CD14-positive monocyte (primary cell): ENCODE measurements around the gene FAM229B. TPM values are rescaled to one million over a fixed set of nuclear protein-coding genes. Genes with fewer than 3 reads are reported as not detected.

ENCODE experiments used
- DNase-seq, 3 donors: peaks; one replicate each; pipeline ENCODE4 v3.0.0-alpha.2; 2011 to 2022
- H2AFZ ChIP-seq: 2 replicates; pipeline ENCODE4 v1.6.0; 2012; ENCODE audit warnings: mild to moderate bottlenecking, low read depth, low read length, inconsistent platforms; ENCODE audit not compliant: insufficient read depth, poor library complexity, severe bottlenecking
- H3K27ac ChIP-seq, 2 donors: 1 replicate in 1 of 2; 2 replicates in 1 of 2; pipeline ENCODE4 v1.5.1; 2012 to 2013; ENCODE audit warnings: low read length in 2 of 2, control low read depth in 1 of 2, inconsistent platforms in 1 of 2, low read depth in 1 of 2, mild to moderate bottlenecking in 1 of 2
- H3K27me3 ChIP-seq, 2 donors: one replicate each; pipeline versions ENCODE4 v1.6.0 to v1.6.1; 2011 to 2013; ENCODE audit warnings: low read length in 2 of 2; ENCODE audit not compliant: control insufficient read depth in 2 of 2, insufficient read depth in 2 of 2
- H3K36me3 ChIP-seq, 2 donors: replicated peaks in 1 of 2; 1 replicate in 1 of 2; 2 replicates in 1 of 2; pipeline versions ENCODE4 v1.5.1 to v1.6.1; 2012 to 2013; ENCODE audit warnings: low read length in 2 of 2, control low read depth in 1 of 2, inconsistent platforms in 1 of 2, mild to moderate bottlenecking in 1 of 2; ENCODE audit not compliant: insufficient read depth in 2 of 2, control insufficient read depth in 1 of 2
- H3K4me1 ChIP-seq, 2 donors: 1 replicate in 1 of 2; 2 replicates in 1 of 2; pipeline versions ENCODE4 v1.5.1 to v1.6.1; 2012 to 2013; ENCODE audit warnings: low read length in 2 of 2, control low read depth in 1 of 2, inconsistent platforms in 1 of 2, mild to moderate bottlenecking in 1 of 2, moderate library complexity in 1 of 2; ENCODE audit not compliant: insufficient read depth in 2 of 2, control insufficient read depth in 1 of 2
- H3K4me2 ChIP-seq: replicated peaks from 2 replicates; pipeline ENCODE3; 2012; ENCODE audit warnings: low read length, moderate library complexity, mild to moderate bottlenecking; ENCODE audit not compliant: poor library complexity, severe bottlenecking; ENCODE audit errors: extremely low read depth
- H3K4me3 ChIP-seq, 3 experiments: fragments of 200-600 bp in 1 of 3; sonication (generic) in 1 of 3; replicated peaks in 1 of 3; 1 replicate in 2 of 3; 2 replicates in 1 of 3; pipeline ENCODE4 v1.5.1; 2011 to 2013; ENCODE audit warnings: low read length in 3 of 3, mild to moderate bottlenecking in 3 of 3, control low read depth in 2 of 3, low read depth in 2 of 3, inconsistent platforms in 1 of 3, moderate library complexity in 1 of 3
- H3K79me2 ChIP-seq: 2 replicates; pipeline ENCODE4 v1.6.0; 2012; ENCODE audit warnings: mild to moderate bottlenecking, control low read depth, inconsistent platforms, low read length, moderate library complexity; ENCODE audit not compliant: insufficient read depth
- H3K9ac ChIP-seq: 2 replicates; pipeline ENCODE4 v1.6.0; 2017; ENCODE audit warnings: low read length, mild to moderate bottlenecking; ENCODE audit not compliant: insufficient read depth, poor library complexity, severe bottlenecking
- H3K9me3 ChIP-seq, 2 donors: replicated peaks in 1 of 2; 1 replicate in 1 of 2; 2 replicates in 1 of 2; pipeline versions ENCODE4 v1.5.1 to v1.6.1; 2012 to 2013; ENCODE audit warnings: low read length in 2 of 2, control low read depth in 1 of 2; ENCODE audit not compliant: control insufficient read depth in 1 of 2, insufficient read depth in 1 of 2
- H4K20me1 ChIP-seq: 2 replicates; pipeline ENCODE4 v1.6.0; 2012; ENCODE audit warnings: mild to moderate bottlenecking, low read length, control low read depth, moderate library complexity; ENCODE audit not compliant: insufficient read depth
- H3K27ac Mint-ChIP-seq, 7 donors: one replicate each; pipeline ENCODE4 v1.8.0; 2020; ENCODE audit warnings: mild to moderate bottlenecking in 7 of 7, mixed read lengths in 7 of 7, moderate library complexity in 6 of 7, inconsistent platforms in 2 of 7
- H3K27me3 Mint-ChIP-seq, 3 donors: one replicate each; pipeline ENCODE4 v1.8.0; 2021 to 2022; ENCODE audit warnings: low read depth in 3 of 3, mild to moderate bottlenecking in 3 of 3, mixed read lengths in 3 of 3, moderate library complexity in 3 of 3, inconsistent platforms in 1 of 3
- H3K36me3 Mint-ChIP-seq, 2 donors: one replicate each; pipeline ENCODE4 v1.8.0; 2020; ENCODE audit warnings: mixed read lengths in 2 of 2, inconsistent platforms in 1 of 2, mild to moderate bottlenecking in 1 of 2
- H3K4me1 Mint-ChIP-seq: one replicate; pipeline ENCODE4 v1.8.0; 2020; ENCODE audit warnings: mild to moderate bottlenecking, mixed read lengths
- H3K4me3 Mint-ChIP-seq, 2 donors: one replicate each; pipeline ENCODE4 v1.8.0; 2020; ENCODE audit warnings: mild to moderate bottlenecking in 2 of 2, mixed read lengths in 2 of 2, moderate library complexity in 1 of 2
- H3K9me3 Mint-ChIP-seq, 7 donors: one replicate each; pipeline ENCODE4 v1.8.0; 2020 to 2022; ENCODE audit warnings: mixed read lengths in 7 of 7, mild to moderate bottlenecking in 6 of 7, moderate library complexity in 6 of 7, inconsistent platforms in 2 of 7
- WGBS: methylation state at CpG from one replicate; pipeline ENCODE4 v1.1.5; 2013; ENCODE audit warnings: missing lambda C conversion rate; ENCODE audit not compliant: insufficient coverage; 5-methylcytosine and 5-hydroxymethylcytosine counted together
- intact Hi-C, 2 donors: fragments of 100-400 bp; cut with micrococcal nuclease; formaldehyde crosslinking; loops; one replicate each; pipeline versions ENCODE4 v1.15.0 to v1.15.1; 2023
- polyA plus RNA-seq, 3 donors: library from polyadenylated mRNA; depleted of rRNA in 1 of 3; unstranded in 2 of 3; stranded (reverse) in 1 of 3; fragments of 300-500 nt in 2 of 3; fragments of >200 nt in 1 of 3; fragmentation: Illumina TruSeq in 2 of 3; gene quantifications; 1 replicate in 2 of 3; 2 replicates in 1 of 3; pipeline ENCODE4 v1.2.3, GENCODE V29; 2012 to 2021
- TF ChIP-seq, protein P1 (sequence below): fragments of 200-600 bp; IDR thresholded peaks from one replicate; pipeline ENCODE4 v1.8.0; 2022; ENCODE audit warnings: antibody characterized with exemption, mild to moderate bottlenecking

Gene FAM229B
- polyA plus RNA-seq, 3 donors = 0.03 to 0.64 TPM; not detected in 1

DNA sequence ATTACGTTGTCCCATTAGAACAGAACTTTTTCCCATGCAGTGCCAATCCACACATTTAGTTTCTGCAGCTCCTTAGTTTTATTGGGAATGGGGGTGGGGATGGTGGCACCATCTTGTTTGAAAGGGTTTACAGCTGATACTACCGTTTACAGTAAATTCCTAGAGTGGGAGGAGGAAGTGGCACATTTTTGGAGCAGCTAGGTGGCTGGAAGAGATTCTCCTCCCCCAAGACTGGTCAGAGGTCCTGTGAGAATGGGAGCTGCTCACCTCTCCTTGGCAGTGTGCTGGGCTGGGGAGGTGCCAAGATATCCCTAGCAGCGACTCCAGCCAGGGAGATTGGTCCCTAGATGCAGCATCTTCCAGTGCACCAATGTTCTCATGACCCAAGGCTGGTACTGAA, 45.9 kb upstream of the FAM229B start:
- Mint-ChIP-seq H3K4me1 (peaks cover 17% of the 10 kb centered on the region), H3K9me3 (no peaks in the 10 kb centered on the region), H3K27ac (no peak overlapping the region), H3K4me3 (no peak overlapping the region), H3K27me3 (no peaks in the 10 kb centered on the region), H3K36me3 (no peaks in the 10 kb centered on the region)
- no peak for DNase-seq
- Histone ChIP-seq H3K79me2 (no peaks in the 10 kb centered on the region), H3K27me3 (no peaks in the 10 kb centered on the region), H3K9ac (no peak overlapping the region), H3K9me3 (no peaks in the 10 kb centered on the region), H3K4me1 (peaks cover 7 to 8% of the 10 kb centered on the region in 2 donors), H3K36me3 (no peaks in the 10 kb centered on the region), H2AFZ (no peak overlapping the region), H3K4me2 (no peak overlapping the region), H4K20me1 (no peaks in the 10 kb centered on the region), H3K4me3 (no peak overlapping the region), H3K27ac (no peak overlapping the region)
- 100% methylated on average over 1 of the region's 3 CpGs for WGBS
- TF ChIP-seq, protein P1, sequence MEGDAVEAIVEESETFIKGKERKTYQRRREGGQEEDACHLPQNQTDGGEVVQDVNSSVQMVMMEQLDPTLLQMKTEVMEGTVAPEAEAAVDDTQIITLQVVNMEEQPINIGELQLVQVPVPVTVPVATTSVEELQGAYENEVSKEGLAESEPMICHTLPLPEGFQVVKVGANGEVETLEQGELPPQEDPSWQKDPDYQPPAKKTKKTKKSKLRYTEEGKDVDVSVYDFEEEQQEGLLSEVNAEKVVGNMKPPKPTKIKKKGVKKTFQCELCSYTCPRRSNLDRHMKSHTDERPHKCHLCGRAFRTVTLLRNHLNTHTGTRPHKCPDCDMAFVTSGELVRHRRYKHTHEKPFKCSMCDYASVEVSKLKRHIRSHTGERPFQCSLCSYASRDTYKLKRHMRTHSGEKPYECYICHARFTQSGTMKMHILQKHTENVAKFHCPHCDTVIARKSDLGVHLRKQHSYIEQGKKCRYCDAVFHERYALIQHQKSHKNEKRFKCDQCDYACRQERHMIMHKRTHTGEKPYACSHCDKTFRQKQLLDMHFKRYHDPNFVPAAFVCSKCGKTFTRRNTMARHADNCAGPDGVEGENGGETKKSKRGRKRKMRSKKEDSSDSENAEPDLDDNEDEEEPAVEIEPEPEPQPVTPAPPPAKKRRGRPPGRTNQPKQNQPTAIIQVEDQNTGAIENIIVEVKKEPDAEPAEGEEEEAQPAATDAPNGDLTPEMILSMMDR = no peak
- intact Hi-C loops = loop anchor here in 1 of 2 donors (5.0 kb wide), 1 partner anchor 329 kb away; no protein-coding TSS in a partner anchor

DNA sequence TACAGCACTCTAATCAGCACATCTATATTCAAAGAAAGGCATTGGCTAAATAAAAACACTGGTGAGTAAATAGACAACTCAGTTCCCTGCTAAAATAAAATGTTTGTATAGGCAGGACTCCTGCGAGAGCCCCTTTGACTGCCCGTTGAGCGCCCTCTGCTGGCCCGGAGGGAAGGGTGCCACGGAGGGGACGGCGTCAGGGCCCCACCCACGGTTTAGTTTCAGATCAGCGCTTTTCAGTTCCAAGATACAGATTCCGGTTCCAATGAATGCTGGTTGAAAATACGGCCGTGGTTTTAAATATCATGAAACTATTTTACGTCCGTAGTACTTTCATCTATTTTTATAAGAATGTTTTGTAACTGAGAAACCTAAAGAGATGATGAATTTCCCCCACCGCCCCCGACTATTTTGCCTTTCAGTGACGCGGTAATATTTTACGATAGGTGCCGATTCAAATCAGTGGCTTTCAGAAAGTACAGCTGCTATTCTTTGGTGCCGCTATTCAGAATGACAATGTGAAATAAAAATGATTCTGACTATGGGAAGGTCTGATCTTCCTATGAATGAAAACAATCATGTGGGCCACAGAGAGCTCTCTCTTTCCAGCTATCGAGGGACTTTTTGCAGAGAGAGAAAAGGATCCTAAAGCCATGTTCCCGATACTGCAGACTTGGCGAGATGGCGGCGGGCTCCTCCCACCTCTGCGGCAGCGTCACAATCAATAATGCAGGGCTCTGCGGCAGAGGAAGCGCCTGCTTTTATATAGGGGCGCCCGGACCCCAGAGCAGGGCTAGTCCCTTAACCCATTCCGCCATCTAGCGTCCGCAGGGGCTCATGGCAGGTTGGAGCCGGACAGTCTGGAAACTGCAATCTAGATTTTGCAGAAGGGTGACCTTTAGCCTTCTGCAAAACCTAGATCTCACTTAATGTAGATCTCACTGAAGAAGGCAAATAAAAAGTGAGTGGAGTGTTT, 44.1 kb upstream of the FAM229B start:
- no peaks in the 10 kb centered on the region for H3K9me3 ChIP-seq
- no peaks in the 10 kb centered on the region for H3K36me3 ChIP-seq
- no peaks in the 10 kb centered on the region for H3K27me3 ChIP-seq
- peak overlapping the region; percentile 82 to 96 (median 92) for H3K4me3 ChIP-seq
- peaks cover 10% of the 10 kb centered on the region for H3K4me1 Mint-ChIP-seq
- peak overlapping the region; percentile 46 to 90 for H3K27ac ChIP-seq
- no peaks in the 10 kb centered on the region for H3K36me3 Mint-ChIP-seq
- H2AFZ ChIP-seq = peak overlapping the region; percentile 97
- peak; percentile 76 to 83 (median 81) for DNase-seq
- H3K4me3 Mint-ChIP-seq = peak overlapping the region; percentile 85 to 95
- no peaks in the 10 kb centered on the region for H4K20me1 ChIP-seq
- H3K79me2 ChIP-seq = no peaks in the 10 kb centered on the region
- peak overlapping the region; percentile 87 to 94 (median 93) for H3K27ac Mint-ChIP-seq
- H3K27me3 Mint-ChIP-seq = peaks cover 0 to 3% (median 0%) of the 10 kb centered on the region in 3 donors
- H3K9ac ChIP-seq = peak overlapping the region; percentile 71
- peaks cover 0 to 3% (median 0%) of the 10 kb centered on the region in 7 donors for H3K9me3 Mint-ChIP-seq
- H3K4me1 ChIP-seq = peaks cover 3 to 7% of the 10 kb centered on the region in 2 donors
- H3K4me2 ChIP-seq = peak overlapping the region; percentile 97
- TF ChIP-seq, protein P1 = peak; percentile 92
- intact Hi-C loops = loop anchor here in 1 of 2 donors (1.0 to 5.0 kb wide), 2 partner anchors 46 to 331 kb away; no protein-coding TSS in a partner anchor
- under 1% methylated on average over 18 of the region's 36 CpGs for WGBS
